H9 (cell line): ENCODE results near the gene TMEM236. TPM values are rescaled to one million over a fixed set of nuclear protein-coding genes. Genes with fewer than 3 reads are reported as not detected.

Source experiments
- DNase-seq: peaks from one replicate; pipeline ENCODE4 v3.0.0-alpha.2; 2017
- H2AFZ ChIP-seq: one replicate; pipeline ENCODE4 v1.6.1; 2013; ENCODE audit warnings: mild to moderate bottlenecking, low read length, control low read depth, moderate library complexity
- H2AK5ac ChIP-seq: 2 replicates; pipeline ENCODE4 v1.6.1; 2013; ENCODE audit warnings: low read length, control low read depth, mixed read lengths; ENCODE audit not compliant: insufficient read length
- H2BK120ac ChIP-seq: one replicate; pipeline ENCODE4 v1.6.1; 2013; ENCODE audit warnings: low read depth, mild to moderate bottlenecking, low read length, control low read depth, inconsistent platforms; ENCODE audit not compliant: poor library complexity, severe bottlenecking
- H2BK12ac ChIP-seq: 2 replicates; pipeline ENCODE4 v1.6.1; 2013; ENCODE audit warnings: low read length, control low read depth, mixed read lengths, low read depth; ENCODE audit not compliant: insufficient read length
- H2BK15ac ChIP-seq: 2 replicates; pipeline ENCODE4 v1.6.1; 2013; ENCODE audit warnings: low read depth, low read length, control low read depth
- H2BK20ac ChIP-seq: one replicate; pipeline ENCODE4 v1.6.1; 2013; ENCODE audit warnings: low read depth, mild to moderate bottlenecking, low read length, control low read depth, inconsistent platforms; ENCODE audit not compliant: poor library complexity, severe bottlenecking
- H2BK5ac ChIP-seq: 2 replicates; pipeline ENCODE4 v1.6.1; 2013; ENCODE audit warnings: low read length, control low read depth, mixed read lengths; ENCODE audit not compliant: insufficient read length
- H3K14ac ChIP-seq: 2 replicates; pipeline ENCODE4 v1.6.1; 2013; ENCODE audit warnings: low read length, control low read depth; ENCODE audit not compliant: insufficient read depth
- H3K18ac ChIP-seq: 2 replicates; pipeline ENCODE4 v1.6.1; 2013; ENCODE audit warnings: low read depth, mild to moderate bottlenecking, mixed read lengths, low read length, control low read depth; ENCODE audit not compliant: insufficient read length
- H3K23ac ChIP-seq: 2 replicates; pipeline ENCODE4 v1.6.1; 2013; ENCODE audit warnings: low read length, control low read depth, mixed read lengths, low read depth; ENCODE audit not compliant: insufficient read length
- H3K23me2 ChIP-seq: 2 replicates; pipeline ENCODE4 v1.6.1; 2013; ENCODE audit warnings: low read depth, mild to moderate bottlenecking, mixed read lengths, low read length, control low read depth; ENCODE audit not compliant: insufficient read length, poor library complexity, severe bottlenecking
- H3K27ac ChIP-seq: 2 replicates; pipeline ENCODE4 v1.5.1; 2013; ENCODE audit warnings: low read length, control low read depth, mixed read lengths, low read depth; ENCODE audit not compliant: insufficient read length
- H3K27me3 ChIP-seq: 2 replicates; pipeline ENCODE4 v1.6.1; 2013; ENCODE audit warnings: low read length, control low read depth, inconsistent platforms; ENCODE audit not compliant: insufficient read depth
- H3K4ac ChIP-seq: 2 replicates; pipeline ENCODE4 v1.6.1; 2013; ENCODE audit warnings: low read depth, mild to moderate bottlenecking, control low read depth, inconsistent platforms, low read length, moderate library complexity
- H3K4me1 ChIP-seq: 2 replicates; pipeline ENCODE4 v1.6.1; 2013; ENCODE audit warnings: low read length, control low read depth, inconsistent platforms; ENCODE audit not compliant: insufficient read depth
- H3K4me2 ChIP-seq: 2 replicates; pipeline ENCODE4 v1.6.1; 2013; ENCODE audit warnings: low read length, control low read depth, mixed read lengths; ENCODE audit not compliant: insufficient read length, insufficient read depth
- H3K56ac ChIP-seq: 2 replicates; pipeline ENCODE4 v1.6.1; 2013; ENCODE audit warnings: low read depth, mild to moderate bottlenecking, mixed read lengths, low read length, control low read depth; ENCODE audit not compliant: insufficient read length
- H3K79me1 ChIP-seq: 2 replicates; pipeline ENCODE4 v1.6.1; 2013; ENCODE audit warnings: low read depth, mild to moderate bottlenecking, moderate library complexity, low read length, control low read depth, inconsistent platforms; ENCODE audit not compliant: insufficient read depth, poor library complexity, severe bottlenecking
- H3K79me2 ChIP-seq: 2 replicates; pipeline ENCODE4 v1.6.1; 2013; ENCODE audit warnings: low read length, control low read depth, inconsistent platforms; ENCODE audit not compliant: insufficient read depth
- H3K9ac ChIP-seq: 2 replicates; pipeline ENCODE4 v1.6.1; 2013; ENCODE audit warnings: low read length, control low read depth, mixed read lengths; ENCODE audit not compliant: insufficient read length; ENCODE audit errors: extremely low read depth
- H3K9me3 ChIP-seq: one replicate; pipeline ENCODE4 v1.6.1; 2013; ENCODE audit warnings: low read depth, low read length, inconsistent platforms; ENCODE audit not compliant: control insufficient read depth
- H3T11ph ChIP-seq: one replicate; pipeline ENCODE4 v1.6.1; 2013; ENCODE audit warnings: mild to moderate bottlenecking, low read length, control low read depth, inconsistent platforms
- H4K20me1 ChIP-seq: one replicate; pipeline ENCODE4 v1.6.1; 2013; ENCODE audit not compliant: control insufficient read depth, insufficient read length, insufficient read depth
- H4K5ac ChIP-seq: 2 replicates; pipeline ENCODE4 v1.6.1; 2013; ENCODE audit warnings: low read depth, mild to moderate bottlenecking, mixed read lengths, low read length, control low read depth; ENCODE audit not compliant: insufficient read length
- H4K8ac ChIP-seq: replicated peaks from 2 replicates; pipeline ENCODE4 v1.6.1; 2013; ENCODE audit warnings: low read length, control low read depth, mixed read lengths, low read depth; ENCODE audit not compliant: insufficient read length
- H4K91ac ChIP-seq: 2 replicates; pipeline ENCODE4 v1.6.1; 2013; ENCODE audit warnings: low read depth, mild to moderate bottlenecking, moderate library complexity, mixed read lengths, low read length, control low read depth; ENCODE audit not compliant: insufficient read length
- H3K27ac Mint-ChIP-seq, 3 experiments: 2 replicates in 2 of 3; 3 replicates in 1 of 3; pipeline ENCODE4 v1.8.0; 2020 to 2021; ENCODE audit warnings: mixed read lengths in 3 of 3, mild to moderate bottlenecking in 1 of 3, moderate library complexity in 1 of 3
- H3K27me3 Mint-ChIP-seq: 2 replicates; pipeline ENCODE4 v1.8.0; 2021; ENCODE audit warnings: low read depth, mild to moderate bottlenecking, moderate library complexity, mixed read lengths
- H3K36me3 Mint-ChIP-seq, 3 experiments: 2 replicates in 2 of 3; 3 replicates in 1 of 3; pipeline ENCODE4 v1.8.0; 2020 to 2021; ENCODE audit warnings: low read depth in 3 of 3, mixed read lengths in 3 of 3; ENCODE audit not compliant: insufficient read depth in 1 of 3
- H3K4me1 Mint-ChIP-seq, 2 experiments: 2 replicates each; pipeline ENCODE4 v1.8.0; 2020; ENCODE audit warnings: mixed read lengths in 2 of 2
- H3K4me3 Mint-ChIP-seq, 2 experiments: 2 replicates in 1 of 2; 3 replicates in 1 of 2; pipeline ENCODE4 v1.8.0; 2020 to 2021; ENCODE audit warnings: mild to moderate bottlenecking in 2 of 2, mixed read lengths in 2 of 2, moderate library complexity in 1 of 2
- H3K9me3 Mint-ChIP-seq, 2 experiments: 2 replicates in 1 of 2; 3 replicates in 1 of 2; pipeline ENCODE4 v1.8.0; 2020; ENCODE audit warnings: mild to moderate bottlenecking in 2 of 2, mixed read lengths in 2 of 2, moderate library complexity in 1 of 2
- CTCF ChIP-seq: fragments of 200-600 bp; sonication (generic); conservative IDR thresholded peaks from 3 replicates; pipeline ENCODE4 v1.8.0; 2021; ENCODE audit warnings: antibody characterized with exemption, mild to moderate bottlenecking
- WGBS: extraction: QIAGEN DNeasy Blood & Tissue Kit; methylation state at CpG from one replicate; pipeline ENCODE4 v1.1.7; 2013; ENCODE audit warnings: missing lambda C conversion rate, low lambda C conversion rate, mixed read lengths; ENCODE audit not compliant: insufficient read length; ENCODE audit errors: extremely low coverage; 5-methylcytosine and 5-hydroxymethylcytosine counted together
- total RNA-seq: library from RNA; stranded (reverse); gene quantifications from 2 replicates; pipeline ENCODE4 v1.2.1, GENCODE V29; 2021

TMEM236 gene
- total RNA-seq, 1 experiment from 2014 or later: not detected

GRCh38 chr10:17734432-17735080, 17.4 kb upstream of the TMEM236 start:
- Histone ChIP-seq H3T11ph (no peak overlapping the region), H3K23me2 (no peaks in the 10 kb centered on the region), H4K20me1 (no peaks in the 10 kb centered on the region), H3K23ac (no peak overlapping the region), H3K56ac (no peak overlapping the region), H3K79me1 (no peaks in the 10 kb centered on the region), H3K4me1 (no peaks in the 10 kb centered on the region), H2AFZ (no peak overlapping the region), H3K18ac (no peak overlapping the region), H3K9me3 (no peaks in the 10 kb centered on the region), H4K8ac (no peak overlapping the region), H3K79me2 (no peaks in the 10 kb centered on the region), H2BK5ac (no peak overlapping the region), H4K91ac (no peak overlapping the region), H2AK5ac (no peak overlapping the region), H2BK15ac (no peak overlapping the region), H2BK120ac (no peak overlapping the region), H3K4me2 (no peak overlapping the region), H4K5ac (no peak overlapping the region), H3K27ac (no peak overlapping the region), H3K14ac (no peak overlapping the region), H2BK20ac (no peak overlapping the region), H3K9ac (no peak overlapping the region), H3K27me3 (no peaks in the 10 kb centered on the region), H2BK12ac (no peak overlapping the region), H3K4ac (no peak overlapping the region)
- H3K9me3 Mint-ChIP-seq: no peaks in the 10 kb centered on the region
- H3K27ac Mint-ChIP-seq: no peak overlapping the region
- H3K4me3 Mint-ChIP-seq: no peak overlapping the region
- no peak for TF ChIP-seq CTCF
- DNase-seq: no peak
- no peaks in the 10 kb centered on the region for H3K27me3 Mint-ChIP-seq
- WGBS: no CpG with 5 or more reads among the region's 9 CpGs
- H3K36me3 Mint-ChIP-seq: no peaks in the 10 kb centered on the region
- no peaks in the 10 kb centered on the region for H3K4me1 Mint-ChIP-seq
